ENCODE data around the gene SPEN.
A peak's percentile ranks its signal among the peaks of the same experiment; 100 is the strongest.

SPEN gene

GRCh38 chr1:15935056-15935950, 87.8 kb downstream of the SPEN start:
- no peak for DNase-seq (ENCODE audit: low read depth)

- DNase-seq (ENCODE audit: low read depth) = no peak
These were observed 88.5 kb downstream of the SPEN start for GRCh38 chr1:15936025-15936424.

GRCh38 chr1:15937146-15937545, 89.6 kb downstream of the SPEN start:
- no peak for DNase-seq (ENCODE audit: low read depth)

- DNase-seq (ENCODE audit: low read depth) = peak; percentile 68
These were observed 90.2 kb downstream of the SPEN start for GRCh38 chr1:15937706-15938168.

GRCh38 chr1:15938628-15939161, 91.2 kb downstream of the SPEN start:
- no peak for DNase-seq (ENCODE audit: low read depth)

GRCh38 chr1:15939181-15940109, 91.9 kb downstream of the SPEN start:
- DNase-seq (ENCODE audit: low read depth) = peak; percentile 62

- DNase-seq (ENCODE audit: low read depth) = no peak
These were observed 92.9 kb downstream of the SPEN start for GRCh38 chr1:15940110-15941043.

- no peak for DNase-seq (ENCODE audit: low read depth)
These were observed 93.7 kb downstream of the SPEN start for GRCh38 chr1:15941044-15941840.

GRCh38 chr1:15941899-15942660, 94.6 kb downstream of the SPEN start:
- DNase-seq (ENCODE audit: low read depth) = no peak

- DNase-seq (ENCODE audit: low read depth) = no peak
These were observed 95.3 kb downstream of the SPEN start for GRCh38 chr1:15942661-15943327.

- no peak for DNase-seq (ENCODE audit: low read depth)
These were observed 96.0 kb downstream of the SPEN start for GRCh38 chr1:15943328-15943991.

GRCh38 chr1:15943992-15944307, 96.4 kb downstream of the SPEN start:
- no peak for DNase-seq (ENCODE audit: low read depth)

- DNase-seq (ENCODE audit: low read depth) = no peak
These were observed 97.0 kb downstream of the SPEN start for GRCh38 chr1:15944308-15945010.

- no peak for DNase-seq (ENCODE audit: low read depth)
These were observed 97.7 kb downstream of the SPEN start for GRCh38 chr1:15945011-15945831.

- DNase-seq (ENCODE audit: low read depth) = no peak
These were observed 98.4 kb downstream of the SPEN start for GRCh38 chr1:15945832-15946448.

- no peak for DNase-seq (ENCODE audit: low read depth)
These were observed 99.3 kb downstream of the SPEN start for GRCh38 chr1:15946571-15947381.
